Stimulated activated CD8-positive, alpha-beta memory T cell treated with anti-CD3 and anti-CD28 coated beads, Interleukin-12 subunit alpha, Interleukin-12 subunit beta, amount 100 ng/mL, for 1 hour (primary cell): ENCODE data around the gene BLID.

Experiments
- DNase-seq: peaks from one replicate; pipeline ENCODE4 v3.0.0-alpha.2; 2020; ENCODE audit warnings: low read depth

The BLID gene

GRCh38 chr11:122076512-122077120, 39.4 kb downstream of the BLID start:
- DNase-seq = no peak

- DNase-seq = no peak
Observed at GRCh38 chr11:122075016-122075415, 41.0 kb downstream of the BLID start.

GRCh38 chr11:122074022-122074421, 42.0 kb downstream of the BLID start:
- DNase-seq = no peak

GRCh38 chr11:122071709-122072202, 44.3 kb downstream of the BLID start:
- no peak for DNase-seq

- no peak for DNase-seq
Observed at GRCh38 chr11:122069707-122070360, 46.2 kb downstream of the BLID start.

- no peak for DNase-seq
Observed at GRCh38 chr11:122068837-122069236, 47.2 kb downstream of the BLID start.

- no peak for DNase-seq
Observed at GRCh38 chr11:122068141-122068540, 47.9 kb downstream of the BLID start.
